ENCODE results near the gene NDST4.
"Not testable (repeated sequence)": the region's sequence is repeated elsewhere in the genome, so short reads cannot be mapped to it uniquely, and the experiment has no call there.

The NDST4 gene

DNA sequence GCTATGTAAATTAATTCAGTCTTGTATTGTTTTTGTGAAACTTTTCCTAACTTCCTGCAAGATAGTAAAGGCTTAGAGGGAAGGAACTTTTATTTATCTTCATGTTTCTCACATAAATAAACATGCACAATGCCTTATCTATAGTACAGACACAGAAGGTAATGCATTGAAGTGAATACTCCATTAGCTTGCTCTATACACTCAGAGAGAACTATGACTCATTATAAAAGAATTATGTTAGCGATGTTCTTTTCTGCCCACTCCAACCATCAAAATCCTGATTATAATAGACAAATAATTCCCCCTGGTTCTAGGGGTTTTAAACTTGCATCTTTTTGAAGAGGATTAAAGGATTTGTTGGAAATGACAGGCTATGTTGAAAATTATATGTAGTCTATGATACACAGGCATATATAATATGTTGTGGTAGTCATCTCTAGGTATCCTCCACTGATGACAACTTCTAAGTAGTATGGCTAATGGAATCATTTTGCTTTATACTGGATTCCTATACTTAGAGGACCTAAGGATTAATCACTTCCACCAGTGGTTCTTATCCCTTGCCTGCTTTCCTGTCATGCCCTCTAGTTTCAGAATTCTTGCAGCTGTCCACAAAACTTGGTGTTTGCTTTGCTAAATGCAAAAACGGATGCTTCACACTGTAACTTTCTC is 115.7 kb downstream of the NDST4 start:
- Histone ChIP-seq H3K4me2 (ENCODE audit: low read length) (no peak overlapping the region), H3K4me1 (ENCODE audit: control insufficient read depth, low read depth, low read length) (no peaks in the 10 kb centered on the region), H3K79me1 (ENCODE audit: low read length) (no peaks in the 10 kb centered on the region), H3K4me3 (ENCODE audit: low read length) (no peak overlapping the region), H3K18ac (ENCODE audit: low read length) (no peak overlapping the region), H3K79me2 (ENCODE audit: control insufficient read depth, insufficient read depth, low read length) (no peaks in the 10 kb centered on the region), H3K9ac (ENCODE audit: low read length) (no peak overlapping the region), H3K27me3 (ENCODE audit: insufficient read depth, low read length, poor library complexity) (no peaks in the 10 kb centered on the region), H3K36me3 (ENCODE audit: control insufficient read depth, insufficient read depth, low read length) (no peaks in the 10 kb centered on the region), H2BK5ac (ENCODE audit: low read length) (no peak overlapping the region), H4K8ac (ENCODE audit: low read depth, low read length) (no peak overlapping the region), H2AK5ac (ENCODE audit: low read length) (no peak overlapping the region), H2BK120ac (ENCODE audit: low read depth, low read length) (no peak overlapping the region), H2BK15ac (replicated peaks; ENCODE audit: low read depth) (no peak overlapping the region), H3K27ac (ENCODE audit: low read depth, low read length) (no peak overlapping the region), H4K5ac (ENCODE audit: low read length) (no peak overlapping the region), H3K4ac (ENCODE audit: low read depth, low read length) (no peak overlapping the region), H3K56ac (ENCODE audit: low read length) (no peak overlapping the region), H3K23ac (ENCODE audit: low read length) (no peak overlapping the region)
- DNase-seq, result no peak
- WGBS (ENCODE audit: extremely low coverage, insufficient coverage, low lambda C conversion rate), result no CpG with 5 or more reads among the region's 2 CpGs

DNA sequence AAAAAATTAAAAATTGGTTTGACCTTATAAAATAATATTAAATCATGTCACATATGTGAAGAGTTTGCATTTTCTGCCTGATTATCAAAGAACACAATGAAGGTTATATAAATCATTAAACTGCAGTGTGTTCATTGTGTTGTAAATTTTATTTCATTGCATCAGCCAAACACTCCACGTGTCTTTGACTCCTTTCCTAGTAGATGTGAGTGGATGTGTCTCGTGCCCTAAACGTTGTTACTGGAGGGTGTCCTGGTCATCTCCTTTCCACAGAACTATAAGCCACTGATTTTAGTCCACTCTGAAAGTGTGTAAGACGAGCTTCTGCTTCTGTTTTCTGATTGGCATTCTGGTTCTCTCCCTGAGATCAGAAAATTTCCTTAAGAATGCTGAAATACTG is 127.3 kb downstream of the NDST4 start:
- Histone ChIP-seq H2BK15ac (replicated peaks; ENCODE audit: low read depth) (no peak overlapping the region), H3K56ac (ENCODE audit: low read length) (no peak overlapping the region), H4K5ac (ENCODE audit: low read length) (no peak overlapping the region), H2BK5ac (ENCODE audit: low read length) (no peak overlapping the region), H3K23ac (ENCODE audit: low read length) (no peak overlapping the region), H3K36me3 (ENCODE audit: control insufficient read depth, insufficient read depth, low read length) (no peaks in the 10 kb centered on the region), H3K4me2 (ENCODE audit: low read length) (no peak overlapping the region), H3K4me3 (ENCODE audit: low read length) (no peak overlapping the region), H3K79me1 (ENCODE audit: low read length) (no peaks in the 10 kb centered on the region), H3K27me3 (ENCODE audit: insufficient read depth, low read length, poor library complexity) (no peaks in the 10 kb centered on the region), H3K27ac (ENCODE audit: low read depth, low read length) (no peak overlapping the region), H3K4me1 (ENCODE audit: control insufficient read depth, low read depth, low read length) (no peaks in the 10 kb centered on the region), H3K4ac (ENCODE audit: low read depth, low read length) (no peak overlapping the region), H4K8ac (ENCODE audit: low read depth, low read length) (no peak overlapping the region), H3K9ac (ENCODE audit: low read length) (no peak overlapping the region), H2BK120ac (ENCODE audit: low read depth, low read length) (no peak overlapping the region), H3K18ac (ENCODE audit: low read length) (no peak overlapping the region), H2AK5ac (ENCODE audit: low read length) (no peak overlapping the region), H3K79me2 (ENCODE audit: control insufficient read depth, insufficient read depth, low read length) (no peaks in the 10 kb centered on the region)
- WGBS (ENCODE audit: extremely low coverage, insufficient coverage, low lambda C conversion rate), result no CpG with 5 or more reads among the region's 4 CpGs
- DNase-seq, result no peak

DNA sequence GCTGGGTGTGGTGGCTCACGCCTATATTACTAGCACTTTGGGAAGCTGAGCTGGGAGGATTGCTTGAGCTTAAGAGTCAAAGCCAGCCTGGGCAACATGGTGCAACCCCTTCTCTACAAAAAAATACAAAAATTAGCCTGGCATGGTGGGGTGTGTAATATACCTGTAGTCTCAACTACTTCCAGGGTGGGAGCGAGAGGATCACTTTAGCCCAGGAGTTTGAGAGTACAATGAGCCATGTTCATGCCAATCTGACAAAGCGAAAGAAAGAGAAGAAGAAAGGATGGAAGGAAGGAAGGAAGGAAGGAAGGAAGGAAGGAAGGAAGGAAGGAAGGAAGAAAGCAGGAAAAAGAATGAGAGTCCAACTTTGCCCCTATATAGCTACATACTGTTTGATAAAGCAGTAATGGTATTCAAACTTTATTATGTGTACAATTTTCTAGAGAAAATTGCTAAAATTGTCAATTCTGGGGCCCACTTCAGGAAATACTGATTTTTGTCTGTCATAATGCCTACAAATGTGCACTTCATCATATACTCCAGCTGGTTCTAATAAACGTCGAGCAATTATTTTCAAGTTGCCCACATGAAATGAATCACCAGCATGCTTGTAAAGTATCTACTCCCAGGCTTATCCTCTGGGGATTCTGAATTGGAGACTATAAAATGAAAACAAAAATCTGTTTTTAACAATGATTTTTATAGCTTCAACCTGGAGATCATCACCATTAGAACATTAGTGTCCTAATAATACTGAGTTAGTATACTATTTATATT is 132.3 kb downstream of the NDST4 start:
- Histone ChIP-seq H3K56ac (ENCODE audit: low read length) (no peak overlapping the region), H3K36me3 (ENCODE audit: control insufficient read depth, insufficient read depth, low read length) (no peaks in the 10 kb centered on the region), H3K79me2 (ENCODE audit: control insufficient read depth, insufficient read depth, low read length) (no peaks in the 10 kb centered on the region), H2BK120ac (ENCODE audit: low read depth, low read length) (no peak overlapping the region), H3K4ac (ENCODE audit: low read depth, low read length) (no peak overlapping the region), H2AK5ac (ENCODE audit: low read length) (no peak overlapping the region), H3K27ac (ENCODE audit: low read depth, low read length) (no peak overlapping the region), H3K18ac (ENCODE audit: low read length) (no peak overlapping the region), H3K4me3 (ENCODE audit: low read length) (no peak overlapping the region), H4K5ac (ENCODE audit: low read length) (no peak overlapping the region), H2BK5ac (ENCODE audit: low read length) (no peak overlapping the region), H3K79me1 (ENCODE audit: low read length) (no peaks in the 10 kb centered on the region), H2BK15ac (replicated peaks; ENCODE audit: low read depth) (no peak overlapping the region), H3K4me1 (ENCODE audit: control insufficient read depth, low read depth, low read length) (no peaks in the 10 kb centered on the region), H3K23ac (ENCODE audit: low read length) (no peak overlapping the region), H3K4me2 (ENCODE audit: low read length) (no peak overlapping the region), H3K9ac (ENCODE audit: low read length) (no peak overlapping the region), H4K8ac (ENCODE audit: low read depth, low read length) (no peak overlapping the region), H3K27me3 (ENCODE audit: insufficient read depth, low read length, poor library complexity) (no peaks in the 10 kb centered on the region)
- DNase-seq, result no peak
- no CpG with 5 or more reads among the region's 5 CpGs for WGBS (ENCODE audit: extremely low coverage, insufficient coverage, low lambda C conversion rate)

DNA sequence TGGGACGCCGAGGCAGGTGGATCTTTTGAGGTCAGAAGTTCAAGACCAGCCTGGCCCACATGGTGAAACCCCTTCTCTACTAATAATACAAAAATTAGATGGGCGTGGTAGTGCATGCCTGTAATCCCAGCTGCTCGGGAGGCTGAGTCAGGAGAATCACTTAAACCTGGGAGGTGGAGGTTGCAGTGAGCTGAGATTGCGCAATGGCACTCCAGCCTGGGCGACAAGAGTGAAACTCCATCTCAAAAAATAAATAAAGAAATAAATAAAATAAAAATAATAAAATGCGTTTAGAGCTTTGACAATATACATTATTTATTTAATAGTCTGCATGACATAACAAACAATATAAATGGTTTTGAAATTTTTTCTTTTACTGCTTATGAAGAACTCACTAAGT is 133.0 kb downstream of the NDST4 start:
- not testable (repeated sequence) for H3K4me2 ChIP-seq (ENCODE audit: low read length); H3K23ac ChIP-seq (ENCODE audit: low read length); H3K18ac ChIP-seq (ENCODE audit: low read length); H3K79me1 ChIP-seq (ENCODE audit: low read length); H3K4ac ChIP-seq (ENCODE audit: low read depth, low read length); H4K5ac ChIP-seq (ENCODE audit: low read length); H4K8ac ChIP-seq (ENCODE audit: low read depth, low read length); H3K4me1 ChIP-seq (ENCODE audit: control insufficient read depth, low read depth, low read length); DNase-seq; H2BK15ac ChIP-seq (replicated peaks; ENCODE audit: low read depth); H2BK5ac ChIP-seq (ENCODE audit: low read length); H2BK120ac ChIP-seq (ENCODE audit: low read depth, low read length); H3K27me3 ChIP-seq (ENCODE audit: insufficient read depth, low read length, poor library complexity); H3K79me2 ChIP-seq (ENCODE audit: control insufficient read depth, insufficient read depth, low read length); H3K36me3 ChIP-seq (ENCODE audit: control insufficient read depth, insufficient read depth, low read length); H3K56ac ChIP-seq (ENCODE audit: low read length); H2AK5ac ChIP-seq (ENCODE audit: low read length); H3K27ac ChIP-seq (ENCODE audit: low read depth, low read length); H3K4me3 ChIP-seq (ENCODE audit: low read length); H3K9ac ChIP-seq (ENCODE audit: low read length)
- no CpG with 5 or more reads among the region's 7 CpGs for WGBS (ENCODE audit: extremely low coverage, insufficient coverage, low lambda C conversion rate)

DNA sequence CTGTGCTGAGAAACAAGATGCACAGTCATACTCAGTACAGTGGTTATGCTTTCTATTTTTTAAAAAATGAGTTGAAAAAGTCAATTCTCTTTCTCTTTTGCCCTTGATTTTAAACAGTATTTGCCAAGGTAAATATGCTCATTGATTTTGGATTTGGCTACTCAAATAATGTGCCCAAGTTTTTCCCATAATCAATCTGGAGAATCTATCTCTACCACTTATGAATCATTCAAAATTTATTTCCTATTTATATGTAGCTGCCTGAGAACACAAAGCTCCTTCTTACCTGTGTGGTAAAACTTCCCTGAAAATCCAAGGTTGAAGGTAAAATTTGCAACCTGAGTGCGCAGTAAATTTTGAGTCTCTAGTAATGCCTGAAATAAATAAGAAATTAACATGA is 136.5 kb downstream of the NDST4 start:
- Histone ChIP-seq H2BK15ac (replicated peaks; ENCODE audit: low read depth) (no peak overlapping the region), H2AK5ac (ENCODE audit: low read length) (no peak overlapping the region), H3K27ac (ENCODE audit: low read depth, low read length) (no peak overlapping the region), H4K8ac (ENCODE audit: low read depth, low read length) (no peak overlapping the region), H4K5ac (ENCODE audit: low read length) (no peak overlapping the region), H3K79me1 (ENCODE audit: low read length) (no peaks in the 10 kb centered on the region), H3K56ac (ENCODE audit: low read length) (no peak overlapping the region), H3K79me2 (ENCODE audit: control insufficient read depth, insufficient read depth, low read length) (no peaks in the 10 kb centered on the region), H3K23ac (ENCODE audit: low read length) (no peak overlapping the region), H3K18ac (ENCODE audit: low read length) (no peak overlapping the region), H3K4ac (ENCODE audit: low read depth, low read length) (no peak overlapping the region), H3K4me3 (ENCODE audit: low read length) (no peak overlapping the region), H3K36me3 (ENCODE audit: control insufficient read depth, insufficient read depth, low read length) (no peaks in the 10 kb centered on the region), H3K9ac (ENCODE audit: low read length) (no peak overlapping the region), H3K4me1 (ENCODE audit: control insufficient read depth, low read depth, low read length) (no peaks in the 10 kb centered on the region), H3K27me3 (ENCODE audit: insufficient read depth, low read length, poor library complexity) (no peaks in the 10 kb centered on the region), H3K4me2 (ENCODE audit: low read length) (no peak overlapping the region), H2BK120ac (ENCODE audit: low read depth, low read length) (no peak overlapping the region), H2BK5ac (ENCODE audit: low read length) (no peak overlapping the region)
- no CpG with 5 or more reads among the region's 1 CpG for WGBS (ENCODE audit: extremely low coverage, insufficient coverage, low lambda C conversion rate)
- DNase-seq, result no peak

DNA sequence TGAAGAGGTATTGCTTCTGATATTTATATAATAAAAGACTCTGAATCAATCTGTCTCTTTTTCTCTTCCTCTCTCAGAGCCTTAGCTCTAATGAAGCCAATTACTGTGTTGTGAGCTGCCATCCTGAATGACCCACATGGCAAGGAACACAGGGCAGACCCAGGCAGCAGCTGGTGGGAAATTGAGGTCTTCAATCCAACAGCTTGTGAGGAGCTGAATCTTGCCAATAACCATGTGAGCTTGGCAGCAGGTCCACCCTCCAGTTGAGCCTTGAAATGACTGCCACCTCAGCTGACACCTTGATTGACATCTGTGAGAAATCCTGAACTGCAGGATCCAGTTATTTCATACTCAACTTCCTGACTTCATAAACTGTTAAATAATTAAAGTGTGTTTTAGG is 149.4 kb downstream of the NDST4 start:
- Histone ChIP-seq H3K4me1 (ENCODE audit: control insufficient read depth, low read depth, low read length) (no peaks in the 10 kb centered on the region), H3K79me2 (ENCODE audit: control insufficient read depth, insufficient read depth, low read length) (no peaks in the 10 kb centered on the region)

More for the DNA sequence above, 149.4 kb downstream of the NDST4 start:
- Histone ChIP-seq H3K79me1 (ENCODE audit: low read length) (no peaks in the 10 kb centered on the region), H3K27ac (ENCODE audit: low read depth, low read length) (no peak overlapping the region), H3K56ac (ENCODE audit: low read length) (no peak overlapping the region), H4K8ac (ENCODE audit: low read depth, low read length) (no peak overlapping the region), H3K27me3 (ENCODE audit: insufficient read depth, low read length, poor library complexity) (no peaks in the 10 kb centered on the region), H2BK120ac (ENCODE audit: low read depth, low read length) (no peak overlapping the region), H3K18ac (ENCODE audit: low read length) (no peak overlapping the region), H2BK15ac (replicated peaks; ENCODE audit: low read depth) (no peak overlapping the region), H4K5ac (ENCODE audit: low read length) (no peak overlapping the region), H3K4me3 (ENCODE audit: low read length) (no peak overlapping the region), H3K4me2 (ENCODE audit: low read length) (no peak overlapping the region), H3K9ac (ENCODE audit: low read length) (no peak overlapping the region), H2BK5ac (ENCODE audit: low read length) (no peak overlapping the region), H3K23ac (ENCODE audit: low read length) (no peak overlapping the region), H3K4ac (ENCODE audit: low read depth, low read length) (no peak overlapping the region), H3K36me3 (ENCODE audit: control insufficient read depth, insufficient read depth, low read length) (no peaks in the 10 kb centered on the region), H2AK5ac (ENCODE audit: low read length) (no peak overlapping the region)
- no peak for DNase-seq

All from mesendoderm (in vitro differentiated cells).